T-helper 17 cell (primary cell): Measurements from ENCODE around the gene ZNF787. TPM values are rescaled to one million over a fixed set of nuclear protein-coding genes. Genes with fewer than 3 reads are reported as not detected.

ENCODE experiments used
- ATAC-seq: fragments of 150-1000 bp; cut with Tn5 transposase; 2 replicates; pipeline ENCODE4 v1.10.0; 2021; ENCODE audit warnings: mild to moderate bottlenecking, moderate library complexity
- DNase-seq, 3 donors: peaks; one replicate each; pipeline versions ENCODE4 v3.0.0 to v3.0.0-alpha.2; 2020 to 2021
- H3K9me3 ChIP-seq: one replicate; pipeline ENCODE4 v1.7.0; 2013; ENCODE audit warnings: low read length, mild to moderate bottlenecking; ENCODE audit not compliant: control insufficient read depth, poor library complexity, severe bottlenecking
- H3K27ac Mint-ChIP-seq: one replicate; pipeline ENCODE4 v1.8.0; 2022; ENCODE audit warnings: mild to moderate bottlenecking, moderate library complexity, mixed read lengths
- H3K27me3 Mint-ChIP-seq: one replicate; pipeline ENCODE4 v1.8.0; 2022; ENCODE audit warnings: mixed read lengths
- H3K36me3 Mint-ChIP-seq: one replicate; pipeline ENCODE4 v1.8.0; 2022; ENCODE audit warnings: low read depth, mixed read lengths
- H3K4me1 Mint-ChIP-seq: one replicate; pipeline ENCODE4 v1.8.0; 2022; ENCODE audit warnings: mild to moderate bottlenecking, mixed read lengths
- H3K4me3 Mint-ChIP-seq: one replicate; pipeline ENCODE4 v1.8.0; 2022; ENCODE audit warnings: mild to moderate bottlenecking, moderate library complexity, mixed read lengths
- total RNA-seq, 4 donors: library from RNA in 2 of 4; stranded (reverse) in 2 of 4; gene quantifications; one replicate each; pipeline ENCODE4 v1.2.3 and lab custom pipeline; 2022 to 2026

ZNF787 gene
- 10 to 100 TPM; 17.2 to 22.2 TPM for total RNA-seq
- 12.8 to 26.1 reads per million in 2 donors for total RNA-seq (lab: John Stamatoyannopoulos, UW)

DNA sequence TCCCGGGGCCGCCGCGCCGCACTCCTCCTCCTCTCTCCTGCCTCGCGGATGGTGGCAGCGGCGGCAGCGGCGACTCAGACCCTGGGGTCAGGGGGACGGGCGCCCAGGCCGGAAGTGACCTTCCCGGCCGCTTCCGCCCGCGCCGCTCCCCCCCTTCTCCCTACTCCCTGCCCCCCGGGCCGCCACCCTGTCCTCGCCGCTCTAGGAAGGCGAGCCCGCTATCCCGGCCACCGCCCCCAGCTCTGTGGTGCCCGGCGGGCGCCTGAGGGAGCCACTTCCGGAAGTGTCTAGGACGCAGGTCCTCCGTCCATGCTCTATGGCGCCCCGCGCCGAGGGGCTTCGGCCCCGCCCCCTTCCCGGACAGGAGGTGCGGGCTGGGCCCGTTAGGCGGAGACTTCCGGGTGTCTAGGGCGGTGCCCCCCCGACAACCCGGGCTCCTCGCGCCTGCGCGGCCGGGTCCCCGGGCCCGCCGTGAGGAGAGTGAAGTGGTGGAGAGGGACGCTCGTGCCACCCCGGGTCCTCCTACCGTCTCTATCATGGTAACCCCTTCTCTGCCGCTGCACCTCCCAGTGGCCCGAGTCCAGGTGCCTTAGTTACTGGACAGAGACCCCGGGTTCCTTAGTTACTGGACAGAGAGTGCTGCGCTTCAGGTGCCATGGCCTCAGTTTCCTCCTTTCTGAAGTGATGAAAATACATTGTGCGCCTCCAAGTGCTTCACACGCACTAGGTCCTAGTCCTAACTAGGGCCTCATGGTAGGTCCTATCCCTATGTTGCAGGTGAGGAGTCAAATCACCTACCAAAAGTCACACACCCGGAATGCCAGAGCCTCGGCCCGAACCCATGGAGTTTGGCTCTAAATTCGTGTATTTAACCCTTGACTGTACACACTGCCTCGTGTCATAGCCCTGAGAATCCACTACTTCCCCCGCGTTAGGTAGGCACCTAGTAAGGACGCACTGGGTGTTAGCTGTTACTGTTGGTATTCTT is at the start of gene ZNF787:
ZNF787 (minus strand) TSS at position 116 of the 988 bp plus-strand sequence. CDS start 18,078 bp downstream, outside the sequence.
- DNase-seq (peak; percentile 93 to 97 (median 94)), ATAC-seq (peak; percentile 89)
- Mint-ChIP-seq H3K27ac (peak within 1 kb of the TSS; percentile 88), H3K27me3 (no peaks in the 10 kb centered on the region), H3K4me3 (peak within 1 kb of the TSS; percentile 94), H3K36me3 (no peaks in the 10 kb centered on the region), H3K4me1 (peaks cover 24% of the 10 kb centered on the region)
- H3K9me3 ChIP-seq = no peaks in the 10 kb centered on the region

DNA sequence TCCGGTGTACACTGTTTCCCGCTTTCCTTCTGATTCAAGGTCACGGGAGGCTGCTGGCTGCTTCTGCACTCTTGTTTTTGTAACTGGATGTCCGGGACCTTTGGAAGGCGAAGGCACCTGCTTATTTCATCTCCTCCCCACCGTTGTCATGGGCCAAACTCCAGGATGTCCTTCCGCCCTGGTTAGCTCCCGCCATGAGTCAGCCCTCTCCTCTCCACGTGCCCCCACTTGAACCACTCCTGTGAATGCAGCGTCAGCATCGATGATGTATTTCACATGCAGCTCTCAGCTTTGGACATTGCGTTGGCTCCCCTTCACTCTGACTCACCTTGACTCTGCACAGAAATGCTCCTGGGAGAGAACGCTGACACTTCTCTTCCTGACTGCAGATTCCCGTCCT is 49.2 kb upstream of the ZNF787 start:
- no peak for ATAC-seq
- Mint-ChIP-seq H3K27me3 (peaks cover 23% of the 10 kb centered on the region), H3K4me1 (no peaks in the 10 kb centered on the region), H3K36me3 (no peaks in the 10 kb centered on the region), H3K4me3 (no peak overlapping the region), H3K27ac (no peak overlapping the region)
- no peaks in the 10 kb centered on the region for H3K9me3 ChIP-seq
- no peak for DNase-seq

DNA sequence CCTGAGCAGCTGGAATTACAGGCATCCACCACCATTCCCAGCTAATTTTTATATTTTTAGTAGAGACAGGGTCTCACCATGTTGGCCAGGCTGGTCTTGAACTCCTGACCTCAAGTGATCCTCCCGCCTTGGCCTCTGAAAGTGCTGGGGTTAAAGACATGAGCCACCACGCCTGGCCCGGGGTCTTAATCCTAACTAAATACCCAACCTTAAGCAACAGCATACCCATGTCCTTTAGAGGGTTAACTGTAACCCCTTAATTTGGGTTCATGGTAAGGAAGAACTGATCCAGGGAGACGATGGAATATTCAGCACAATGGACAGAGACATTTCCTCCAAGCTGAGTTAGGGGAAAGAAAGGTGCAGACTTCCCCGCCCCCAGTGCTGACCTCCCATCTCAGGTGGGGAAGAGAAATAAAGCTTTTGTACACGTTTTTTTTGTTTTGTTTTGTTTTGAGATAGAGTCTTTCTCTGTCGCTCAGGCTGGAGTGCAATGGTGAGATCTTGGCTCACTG is 46.0 kb upstream of the ZNF787 start:
- Mint-ChIP-seq H3K27me3 (peaks cover 16% of the 10 kb centered on the region), H3K36me3 (no peaks in the 10 kb centered on the region), H3K4me1 (peaks cover 6% of the 10 kb centered on the region), H3K27ac (no peak overlapping the region), H3K4me3 (no peak overlapping the region)
- H3K9me3 ChIP-seq = no peaks in the 10 kb centered on the region
- ATAC-seq (no peak), DNase-seq (no peak)

DNA sequence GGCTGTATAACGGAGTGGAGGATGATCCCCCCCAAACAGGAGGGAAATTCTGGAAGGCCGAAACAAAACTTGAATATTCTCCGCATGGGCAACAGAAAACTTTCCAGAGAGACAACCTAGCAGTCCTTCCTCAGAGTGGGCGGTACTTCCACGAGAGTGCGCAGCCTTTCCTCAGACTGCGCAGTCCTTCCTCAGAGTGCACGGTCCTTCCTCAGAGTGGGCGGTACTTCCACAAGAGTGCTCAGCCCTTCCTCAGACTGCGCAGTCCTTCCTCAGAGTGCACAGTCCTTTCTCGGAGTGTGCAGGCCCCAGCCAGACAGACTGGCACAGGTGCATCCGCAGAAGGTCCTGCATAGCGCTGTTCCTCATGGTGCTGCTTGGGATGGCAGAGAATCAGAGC is 42.0 kb upstream of the ZNF787 start:
- H3K4me3 Mint-ChIP-seq = no peak overlapping the region
- peaks cover 7% of the 10 kb centered on the region for H3K36me3 Mint-ChIP-seq
- peaks cover 7% of the 10 kb centered on the region for H3K4me1 Mint-ChIP-seq
- no peaks in the 10 kb centered on the region for H3K9me3 ChIP-seq
- H3K27ac Mint-ChIP-seq = no peak overlapping the region
- DNase-seq (no peak), ATAC-seq (no peak)
- peaks cover 4% of the 10 kb centered on the region for H3K27me3 Mint-ChIP-seq

DNA sequence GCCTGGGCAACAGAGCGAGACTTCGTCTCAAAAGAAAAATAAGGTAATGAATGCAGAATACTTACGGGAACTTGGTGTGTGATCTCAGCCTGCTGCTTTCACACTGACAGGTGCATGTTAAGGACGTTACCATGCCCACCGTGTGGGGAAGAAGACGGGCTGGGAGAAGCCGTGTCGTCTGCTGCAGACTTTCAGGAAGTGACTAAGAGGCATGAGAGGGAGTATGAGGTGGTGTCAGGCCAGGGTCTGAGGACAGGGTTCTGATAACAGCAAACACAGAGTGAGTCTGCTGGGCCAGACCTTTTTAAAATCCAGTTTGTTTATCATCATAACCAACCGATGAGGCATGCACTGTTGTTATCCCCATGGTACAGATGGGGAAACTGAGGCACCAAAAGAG is 41.2 kb upstream of the ZNF787 start:
- no peak for DNase-seq
- H3K36me3 Mint-ChIP-seq = peaks cover 7% of the 10 kb centered on the region
- ATAC-seq = no peak
- H3K4me3 Mint-ChIP-seq = no peak overlapping the region
- H3K9me3 ChIP-seq = no peaks in the 10 kb centered on the region
- no peak overlapping the region for H3K27ac Mint-ChIP-seq
- peaks cover 7% of the 10 kb centered on the region for H3K4me1 Mint-ChIP-seq
- peaks cover 4% of the 10 kb centered on the region for H3K27me3 Mint-ChIP-seq

DNA sequence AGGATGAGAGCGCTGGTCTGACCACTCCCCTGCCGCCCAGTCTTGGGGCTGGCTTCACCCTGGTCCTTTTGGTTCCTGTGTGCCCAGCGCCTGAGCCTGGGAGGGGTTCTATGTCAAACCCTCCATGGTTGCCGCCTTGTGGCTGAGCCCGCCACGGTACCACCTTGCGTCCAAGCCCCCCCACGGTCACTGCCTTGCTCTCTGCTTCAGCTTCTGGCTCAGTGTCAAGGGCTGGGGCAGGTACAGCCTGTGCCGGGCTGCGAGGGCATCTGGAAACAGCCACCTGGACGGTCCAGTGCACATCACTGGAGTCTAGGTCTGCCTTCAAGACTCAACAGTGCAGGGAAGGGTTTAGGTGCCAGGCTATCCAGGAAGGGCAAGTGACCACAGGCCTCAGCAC is 40.4 kb upstream of the ZNF787 start:
- H3K36me3 Mint-ChIP-seq = peaks cover 7% of the 10 kb centered on the region
- no peak for ATAC-seq
- DNase-seq = no peak
- H3K27ac Mint-ChIP-seq = no peak overlapping the region
- no peak overlapping the region for H3K4me3 Mint-ChIP-seq
- peaks cover 4% of the 10 kb centered on the region for H3K27me3 Mint-ChIP-seq
- H3K4me1 Mint-ChIP-seq = peaks cover 7% of the 10 kb centered on the region
- no peaks in the 10 kb centered on the region for H3K9me3 ChIP-seq

DNA sequence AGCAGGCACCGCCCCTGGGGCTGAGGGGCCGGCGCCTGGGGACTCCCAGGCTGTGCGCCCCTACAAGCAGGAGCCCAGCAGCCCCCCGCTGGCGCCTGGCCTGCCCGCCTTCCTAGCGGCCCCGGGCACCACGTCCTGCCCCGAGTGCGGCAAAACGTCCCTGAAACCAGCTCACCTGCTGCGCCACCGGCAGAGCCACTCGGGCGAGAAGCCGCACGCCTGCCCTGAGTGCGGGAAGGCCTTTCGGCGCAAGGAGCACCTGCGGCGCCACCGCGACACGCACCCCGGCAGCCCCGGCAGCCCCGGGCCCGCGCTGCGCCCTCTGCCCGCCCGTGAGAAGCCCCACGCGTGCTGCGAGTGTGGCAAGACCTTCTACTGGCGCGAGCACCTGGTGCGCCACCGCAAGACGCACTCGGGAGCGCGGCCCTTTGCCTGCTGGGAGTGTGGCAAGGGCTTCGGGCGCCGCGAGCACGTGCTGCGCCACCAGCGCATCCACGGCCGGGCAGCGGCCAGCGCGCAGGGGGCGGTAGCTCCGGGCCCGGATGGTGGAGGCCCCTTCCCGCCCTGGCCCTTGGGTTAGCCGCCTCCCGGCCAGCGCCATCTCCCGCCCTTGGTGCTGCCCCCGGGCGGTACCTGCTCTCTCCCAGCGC is 38.7 kb upstream of the ZNF787 start:
- Mint-ChIP-seq H3K4me3 (no peak overlapping the region), H3K27ac (no peak overlapping the region), H3K36me3 (peaks cover 7% of the 10 kb centered on the region), H3K4me1 (peaks cover 7% of the 10 kb centered on the region), H3K27me3 (no peaks in the 10 kb centered on the region)
- DNase-seq (no peak), ATAC-seq (no peak)
- no peaks in the 10 kb centered on the region for H3K9me3 ChIP-seq

DNA sequence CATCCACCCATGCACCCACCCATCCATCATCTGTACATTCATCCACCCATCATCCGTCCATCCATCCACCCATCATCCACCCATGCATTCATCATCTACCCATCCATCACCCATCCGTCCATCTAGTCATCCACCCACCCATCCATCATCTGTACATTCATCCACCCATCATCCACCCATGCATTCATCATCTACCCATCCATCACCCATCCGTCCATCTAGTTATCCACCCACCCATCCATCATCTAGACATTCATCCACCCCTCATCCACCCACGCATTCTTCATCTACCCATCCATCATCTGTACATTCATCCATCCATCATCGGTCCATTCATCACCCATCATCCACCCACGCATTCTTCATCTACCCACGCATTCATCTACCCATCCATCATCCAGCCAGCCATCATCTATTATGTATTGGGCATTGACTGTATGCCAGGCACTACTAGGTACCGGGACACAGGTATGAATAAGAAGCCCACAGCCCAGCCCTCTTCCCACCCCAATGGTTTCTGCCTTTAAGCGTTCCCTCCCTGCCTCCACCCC is 38.0 kb upstream of the ZNF787 start:
- H3K27ac Mint-ChIP-seq = no peak overlapping the region
- no peaks in the 10 kb centered on the region for H3K27me3 Mint-ChIP-seq
- DNase-seq (no peak), ATAC-seq (no peak)
- H3K4me1 Mint-ChIP-seq = peaks cover 7% of the 10 kb centered on the region
- no peak overlapping the region for H3K4me3 Mint-ChIP-seq
- peaks cover 7% of the 10 kb centered on the region for H3K36me3 Mint-ChIP-seq
- no peaks in the 10 kb centered on the region for H3K9me3 ChIP-seq

DNA sequence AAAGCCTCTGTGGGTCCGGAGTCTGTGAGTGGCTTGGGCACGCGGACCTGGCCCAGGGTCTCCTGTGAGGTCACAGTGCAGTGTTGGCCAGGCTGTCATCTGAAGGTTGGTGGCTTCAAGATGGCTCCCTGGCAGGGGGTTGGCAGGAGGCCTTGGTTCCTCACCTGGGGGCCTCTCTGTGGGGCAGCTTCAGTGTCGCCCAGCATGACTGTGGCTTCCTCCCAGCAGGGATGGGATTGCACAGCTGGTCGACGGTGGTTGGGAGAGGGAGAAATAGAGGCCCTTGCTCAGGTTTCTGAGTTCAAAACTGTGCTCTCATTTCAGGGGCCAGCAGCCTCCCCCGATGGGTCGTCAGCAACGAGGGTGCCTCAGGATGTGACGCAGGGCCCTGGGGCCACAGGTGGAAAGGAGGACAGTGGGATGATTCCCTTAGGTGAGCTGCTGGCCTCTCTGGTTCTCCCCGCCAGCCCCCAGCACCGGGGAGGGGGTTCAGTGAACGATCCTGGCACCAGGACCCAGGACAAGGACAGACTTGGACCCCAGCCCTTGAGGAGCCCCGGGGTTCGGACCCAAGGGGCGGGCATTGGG is 37.2 kb upstream of the ZNF787 start:
- H3K36me3 Mint-ChIP-seq = peaks cover 10% of the 10 kb centered on the region
- no peak overlapping the region for H3K27ac Mint-ChIP-seq
- H3K27me3 Mint-ChIP-seq = no peaks in the 10 kb centered on the region
- peaks cover 12% of the 10 kb centered on the region for H3K4me1 Mint-ChIP-seq
- no peak for DNase-seq
- no peak overlapping the region for H3K4me3 Mint-ChIP-seq
- no peaks in the 10 kb centered on the region for H3K9me3 ChIP-seq
- ATAC-seq = no peak

DNA sequence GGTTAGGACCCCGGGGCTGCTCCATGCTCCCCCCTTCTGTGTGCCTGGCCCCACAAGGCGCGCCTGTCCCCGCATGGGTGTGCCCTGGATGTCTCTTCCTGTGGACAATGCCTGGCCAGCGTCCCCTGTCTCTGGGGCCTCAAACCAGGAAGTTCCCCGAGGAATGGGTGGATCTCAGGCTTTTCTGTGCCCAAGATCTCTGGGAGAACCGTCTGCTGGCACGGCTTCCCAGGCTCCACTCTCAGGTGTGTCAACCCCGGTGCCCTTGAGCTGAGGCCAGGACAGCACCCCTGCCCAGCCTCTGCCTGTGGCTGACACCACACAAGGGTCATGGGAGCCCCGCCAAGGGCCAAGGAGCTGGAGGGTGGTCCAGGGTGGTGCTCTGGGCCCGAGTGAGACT is 35.7 kb upstream of the ZNF787 start:
- Mint-ChIP-seq H3K4me3 (no peak overlapping the region), H3K4me1 (peaks cover 11% of the 10 kb centered on the region), H3K27ac (no peak overlapping the region), H3K36me3 (peaks cover 10% of the 10 kb centered on the region), H3K27me3 (no peaks in the 10 kb centered on the region)
- no peak for DNase-seq
- H3K9me3 ChIP-seq = no peaks in the 10 kb centered on the region
- no peak for ATAC-seq

DNA sequence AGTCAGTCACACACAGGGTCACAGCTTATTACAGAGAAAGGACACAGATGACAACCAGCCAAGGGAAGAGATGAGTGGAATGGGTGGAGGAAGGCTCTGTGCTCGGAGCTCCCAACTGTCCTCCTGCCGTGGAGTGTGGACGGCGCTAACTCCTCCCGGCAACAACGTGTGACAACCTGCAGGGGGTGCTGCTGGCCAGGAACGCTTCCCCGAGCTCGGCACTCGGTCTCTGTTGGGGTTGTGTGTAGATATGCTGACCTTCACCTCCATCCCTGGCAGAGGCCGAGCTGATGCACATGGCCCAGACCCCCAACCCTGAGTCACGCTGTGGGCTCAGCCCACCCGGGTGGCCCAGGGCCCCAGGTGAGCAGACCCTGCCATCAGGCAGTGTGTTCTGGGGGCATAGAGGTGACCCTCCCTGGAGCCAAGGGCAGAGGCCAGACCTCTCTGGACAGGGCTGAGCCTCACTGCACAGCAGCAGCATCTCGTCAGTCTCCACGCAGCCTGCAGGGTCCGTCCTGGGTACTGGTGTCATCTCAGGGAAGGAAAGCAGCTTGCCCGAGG is 34.1 kb upstream of the ZNF787 start:
- no peak for ATAC-seq
- no peaks in the 10 kb centered on the region for H3K27me3 Mint-ChIP-seq
- H3K4me1 Mint-ChIP-seq = peaks cover 11% of the 10 kb centered on the region
- no peak overlapping the region for H3K27ac Mint-ChIP-seq
- no peak for DNase-seq
- H3K36me3 Mint-ChIP-seq = peaks cover 10% of the 10 kb centered on the region
- no peak overlapping the region for H3K4me3 Mint-ChIP-seq
- H3K9me3 ChIP-seq = no peaks in the 10 kb centered on the region

DNA sequence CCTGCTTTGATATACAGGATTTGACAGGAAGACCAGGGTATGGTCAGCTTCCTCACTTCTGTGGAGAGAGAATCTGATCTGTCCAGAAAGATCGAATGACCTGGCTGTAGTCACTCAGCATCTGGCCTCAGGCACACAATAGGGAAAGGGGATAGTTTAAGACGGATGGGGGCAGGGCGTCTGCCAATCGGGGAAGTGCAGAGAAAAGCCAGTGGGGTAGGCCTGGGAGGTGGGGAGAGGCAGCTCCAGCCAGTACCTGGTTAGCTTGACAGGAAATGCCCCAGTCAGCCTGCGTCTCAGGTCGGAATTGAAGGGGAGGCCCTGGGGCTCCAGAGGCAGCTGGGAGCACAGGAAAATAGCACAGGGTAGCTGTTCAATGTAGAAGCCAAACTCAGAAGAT is 32.4 kb upstream of the ZNF787 start:
- Mint-ChIP-seq H3K4me3 (no peak overlapping the region), H3K4me1 (peaks cover 11% of the 10 kb centered on the region), H3K27ac (peak overlapping the region; percentile 81), H3K27me3 (no peaks in the 10 kb centered on the region), H3K36me3 (peaks cover 4% of the 10 kb centered on the region)
- no peaks in the 10 kb centered on the region for H3K9me3 ChIP-seq
- ATAC-seq (no peak), DNase-seq (no peak)
